GM10847 (cell line): ENCODE measurements around the gene DPYD.

ENCODE experiments used
- POLR2A ChIP-seq: IDR thresholded peaks from 2 replicates; pipeline ENCODE4 v1.6.1; 2011; ENCODE audit not compliant: insufficient read length; ENCODE audit errors: extremely low read depth

Gene DPYD

DNA sequence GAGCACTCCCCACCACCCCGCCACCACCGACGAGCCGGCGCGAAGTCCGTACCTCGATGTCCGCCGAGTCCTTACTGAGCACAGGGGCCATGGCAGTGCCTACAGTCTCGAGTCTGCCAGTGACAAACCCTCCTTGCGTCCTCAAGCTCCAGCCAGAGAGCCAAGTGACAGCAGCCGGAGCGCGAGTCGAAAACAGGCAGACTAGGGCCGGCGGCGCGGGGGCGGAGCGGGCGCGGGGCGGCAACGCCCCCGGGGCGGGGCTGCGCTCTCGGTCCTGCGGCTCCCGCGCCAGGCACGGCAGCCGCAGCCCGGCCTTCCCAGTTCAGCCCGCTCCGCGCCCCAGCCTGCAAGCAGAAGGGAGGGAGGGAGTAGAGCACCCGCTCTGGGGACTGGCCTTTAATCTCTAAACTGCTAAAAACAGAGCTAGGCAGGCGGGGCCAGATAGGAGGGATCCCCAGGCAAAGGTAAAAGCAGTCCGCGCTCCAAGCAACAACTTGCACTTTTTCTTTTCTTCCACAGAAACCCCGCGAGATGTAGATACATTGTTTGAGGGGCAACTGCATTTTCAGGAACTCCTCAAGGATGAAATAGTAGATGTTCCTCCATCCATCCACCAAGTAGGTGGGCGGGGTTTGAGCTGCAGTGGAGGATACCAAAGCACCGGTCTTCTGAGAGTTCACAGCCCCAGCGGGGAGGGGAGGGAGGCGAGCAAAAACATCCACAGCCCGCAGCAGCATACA lies at the start of gene DPYD:
Gene DPYD (minus strand): TSS at position 203 of the 740 bp plus-strand sequence. CDS start 112 bp downstream, at position 91.
- peak; percentile 55 for TF ChIP-seq POLR2A

- no peak for TF ChIP-seq POLR2A
Measured at GRCh38 chr1:97960470-97960869, 39.6 kb upstream of the DPYD start.

DNA sequence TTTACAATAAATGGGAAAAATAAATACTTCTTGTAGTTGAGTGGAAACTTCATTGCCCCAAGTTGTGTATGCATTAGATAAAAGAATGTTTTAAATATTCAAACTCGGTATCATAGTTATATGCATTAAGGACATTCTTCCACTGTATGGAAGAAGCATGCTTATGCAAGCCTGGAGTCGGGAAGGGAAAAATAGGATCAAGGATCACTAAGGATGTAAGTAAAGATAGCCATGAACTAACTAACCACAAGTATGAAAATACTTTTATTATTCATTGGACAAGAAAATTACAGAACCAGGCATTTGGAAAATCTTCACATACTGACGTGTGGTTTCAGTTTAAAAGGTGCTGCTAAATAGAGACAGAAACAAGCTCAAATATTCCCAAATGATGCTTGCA lies 26.9 kb upstream of the DPYD start:
- no peak for TF ChIP-seq POLR2A

- no peak for TF ChIP-seq POLR2A
Measured at GRCh38 chr1:97943354-97943753, 22.5 kb upstream of the DPYD start.

DNA sequence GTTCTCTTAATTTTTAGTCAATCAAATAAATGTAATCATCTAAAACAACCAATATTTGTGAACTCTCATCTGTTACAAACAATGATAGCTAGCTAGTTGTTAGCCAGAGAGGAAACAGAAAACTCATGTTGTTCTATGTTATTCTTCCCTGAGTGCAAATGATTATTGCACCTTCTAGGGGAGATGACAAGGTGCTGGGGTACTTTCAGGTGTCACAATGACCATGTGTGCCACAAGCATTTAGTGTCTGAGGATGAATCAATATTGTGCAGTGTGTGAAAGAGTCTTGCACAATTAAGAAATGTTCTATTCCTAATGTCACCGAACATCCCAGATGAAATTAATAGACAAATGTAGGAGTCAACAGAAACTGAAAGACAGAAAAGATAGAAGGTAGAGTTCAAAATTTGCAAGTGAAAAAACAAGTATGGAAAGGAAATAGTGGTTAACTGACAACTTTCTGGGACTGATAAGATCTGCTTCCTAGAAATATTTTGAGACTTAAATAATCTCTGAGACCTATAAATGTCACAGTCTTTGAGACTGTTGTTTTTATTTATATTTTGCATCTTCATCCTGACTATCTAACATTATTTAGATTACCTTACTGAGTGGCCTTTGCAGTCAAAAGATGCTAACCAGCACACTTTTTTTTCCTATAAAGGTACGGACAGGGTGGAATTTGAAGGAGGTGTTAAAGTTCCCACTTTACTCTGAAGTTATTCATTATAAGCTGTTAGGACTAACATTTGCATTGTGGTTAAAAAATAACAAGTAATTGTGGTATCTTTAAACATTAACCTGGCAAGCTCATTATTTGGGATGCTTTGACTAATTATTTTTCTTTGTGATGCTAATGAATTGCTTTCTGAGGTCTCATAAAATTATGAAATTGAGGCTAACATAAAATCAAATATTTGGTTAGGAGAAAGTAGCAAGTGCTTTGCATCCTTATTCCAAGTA lies 21.6 kb upstream of the DPYD start:
- TF ChIP-seq POLR2A, result no peak

DNA sequence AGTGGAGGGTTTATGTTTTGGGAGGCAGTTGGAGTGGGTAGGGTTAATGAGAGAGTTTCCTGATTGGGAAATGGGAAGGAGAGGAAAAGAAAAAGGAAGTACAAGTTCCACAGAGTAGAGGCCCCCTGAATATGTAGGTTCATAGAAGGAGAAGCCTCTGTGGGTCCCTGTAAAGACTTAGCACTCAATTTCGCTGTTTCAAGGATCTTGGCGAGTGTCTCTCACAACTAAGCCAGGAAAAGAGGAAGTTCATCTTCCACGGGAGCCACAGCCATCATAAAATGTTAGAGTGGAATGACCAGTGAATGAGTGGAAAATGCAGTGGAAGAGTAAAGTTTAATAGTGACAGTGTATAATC lies 17.4 kb upstream of the DPYD start:
- no peak for TF ChIP-seq POLR2A

DNA sequence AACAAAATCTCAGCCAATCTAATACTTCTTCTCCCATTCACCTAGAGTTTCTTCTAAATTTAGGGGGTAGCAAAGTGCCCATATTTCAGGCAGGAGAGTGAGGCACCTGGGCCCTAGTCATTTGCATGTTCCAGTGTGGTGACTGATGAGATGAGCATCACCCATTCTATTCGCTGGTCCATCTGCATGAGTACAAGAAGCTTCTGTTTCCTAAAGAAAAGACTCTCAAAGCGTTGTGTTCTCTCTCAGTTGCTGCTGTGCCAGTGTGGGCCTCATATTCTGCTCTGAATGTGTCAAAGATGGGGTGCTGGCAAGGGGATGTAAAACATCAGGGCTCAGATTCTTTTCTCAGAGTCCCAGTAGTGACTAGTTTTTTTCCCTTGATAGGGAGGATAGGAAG lies 16.1 kb upstream of the DPYD start:
- TF ChIP-seq POLR2A, result no peak

- TF ChIP-seq POLR2A, result no peak
Measured at GRCh38 chr1:97934491-97934890, 13.7 kb upstream of the DPYD start.

DNA sequence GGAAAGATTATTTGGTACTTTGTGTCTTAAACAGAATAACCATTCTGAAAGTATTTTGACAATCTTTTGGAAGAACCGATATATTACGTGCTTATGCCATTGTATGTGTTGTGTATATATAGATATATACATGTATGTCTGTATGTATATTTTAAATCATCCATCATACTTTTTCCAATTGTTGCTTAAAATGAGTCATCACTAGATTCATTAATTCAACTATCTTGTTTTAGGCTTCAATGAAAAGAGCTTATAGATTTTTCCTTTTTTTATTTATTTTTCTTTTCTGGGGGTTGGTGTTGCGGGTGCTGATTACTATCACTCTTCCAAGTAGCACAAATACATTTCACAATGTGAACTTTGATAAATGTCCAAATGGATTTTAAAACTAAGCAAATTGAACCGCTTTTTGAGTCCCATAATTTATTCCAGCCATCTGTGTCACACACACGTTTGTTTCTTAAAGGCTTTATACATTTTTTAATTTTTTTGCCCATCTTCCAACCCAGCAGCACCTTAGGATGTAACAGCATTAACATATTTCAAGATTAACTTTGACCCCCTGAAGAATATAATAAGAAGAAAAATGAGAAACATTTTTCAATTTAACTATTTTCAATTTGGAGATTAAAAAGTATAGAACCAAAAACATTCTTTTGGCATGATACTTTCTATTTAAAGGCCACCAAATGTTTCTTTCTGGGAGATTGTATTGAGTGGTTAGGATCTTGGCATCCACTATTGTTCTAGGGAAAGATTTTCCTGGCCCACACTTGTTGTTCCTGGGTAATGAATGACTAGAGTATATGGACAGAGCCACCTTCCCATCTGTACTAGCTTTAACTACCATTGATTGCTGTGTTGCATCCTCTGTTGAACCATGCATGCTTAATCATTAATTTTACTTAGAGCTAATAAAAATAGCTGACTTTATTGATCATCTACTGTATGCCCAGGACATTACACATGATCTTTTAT lies 9.3 kb upstream of the DPYD start:
- no peak for TF ChIP-seq POLR2A

GRCh38 chr1:97926017-97926708 lies 5.3 kb upstream of the DPYD start:
- TF ChIP-seq POLR2A, result no peak

- TF ChIP-seq POLR2A, result no peak
Measured at GRCh38 chr1:97925151-97925550, 4.3 kb upstream of the DPYD start.

DNA sequence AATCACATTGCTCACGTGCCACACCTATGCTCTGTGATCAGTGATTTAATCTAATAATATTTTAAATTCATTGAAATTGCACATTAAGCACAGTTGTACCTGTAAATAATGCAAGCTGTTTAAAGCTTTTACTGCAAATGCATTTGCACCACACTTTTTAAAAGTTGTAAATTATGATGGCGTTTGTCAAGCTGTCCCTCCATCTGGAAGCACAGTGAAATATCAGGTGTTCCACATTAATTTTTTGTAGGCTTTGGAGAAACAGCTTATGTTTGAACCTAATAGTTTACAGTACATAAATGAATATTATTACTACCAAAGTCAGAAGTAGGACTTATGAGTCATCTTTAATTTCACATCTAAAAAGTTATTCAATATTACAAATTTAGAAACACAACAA lies 3.0 kb upstream of the DPYD start:
- TF ChIP-seq POLR2A, result no peak

DNA sequence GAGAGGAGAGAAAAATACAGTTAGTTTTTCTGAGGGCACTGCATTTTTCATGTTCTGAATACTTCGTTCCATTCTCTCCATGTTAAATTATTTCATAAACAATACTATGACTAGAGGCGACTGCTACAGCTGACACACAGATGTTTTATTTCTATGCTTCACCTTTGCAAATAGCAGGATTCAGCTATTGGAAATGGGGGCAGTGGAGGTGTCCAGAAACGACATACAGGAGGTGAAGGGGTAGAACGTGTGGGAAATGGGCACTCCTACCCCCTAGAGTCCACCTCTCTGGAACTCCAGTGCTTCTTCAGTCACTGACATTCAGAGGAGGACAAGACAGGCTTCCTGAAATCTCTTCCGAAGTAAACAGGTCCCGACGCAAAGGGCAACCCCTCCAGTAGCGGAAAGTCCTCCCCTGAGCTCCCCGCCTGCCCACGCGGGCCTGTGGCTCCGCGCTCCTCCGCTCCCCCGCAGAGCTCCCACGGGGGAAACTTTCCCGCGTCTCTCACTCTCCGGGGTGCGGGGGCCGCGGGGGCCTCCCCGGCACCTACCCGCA lies 480 bp downstream of the DPYD start:
- no peak for TF ChIP-seq POLR2A

DNA sequence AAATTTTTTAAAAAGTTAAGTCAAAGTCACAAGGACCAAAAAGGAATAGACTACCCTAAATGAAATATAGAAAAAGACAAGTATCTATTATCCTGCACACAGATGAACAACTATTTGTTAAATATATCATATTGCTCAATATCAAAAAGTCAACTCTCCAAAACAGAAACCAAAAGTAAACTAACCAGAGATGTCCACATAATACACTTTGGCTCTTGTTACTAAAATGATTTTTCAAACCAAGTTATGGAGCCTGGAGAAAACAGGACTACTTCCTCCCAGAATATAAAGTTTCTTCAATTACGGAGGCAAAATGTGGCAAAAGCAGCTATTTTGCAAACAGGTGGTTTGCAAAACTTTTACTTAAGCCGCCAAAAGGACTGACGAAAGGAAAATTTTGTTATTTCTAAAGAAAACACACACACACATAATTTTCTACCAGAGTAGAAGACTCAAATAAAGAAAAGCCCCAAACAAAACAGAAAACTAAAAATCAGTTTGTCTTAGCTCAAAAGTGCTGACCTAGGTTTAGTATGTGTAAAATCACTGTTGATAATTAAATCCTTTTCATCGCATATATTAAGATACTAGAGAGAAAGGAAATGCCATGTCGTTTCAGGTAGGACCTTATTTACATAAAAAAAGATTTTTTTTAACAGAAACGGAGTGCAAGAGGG lies 1.1 kb downstream of the DPYD start:
- no peak for TF ChIP-seq POLR2A
